ENCODE results near the gene ERO1A.
A peak's percentile ranks its signal among the peaks of the same experiment; 100 is the strongest.
"Not testable (repeated sequence)": the region's sequence is repeated elsewhere in the genome, so short reads cannot be mapped to it uniquely, and the experiment has no call there.

ERO1A gene, protein sequence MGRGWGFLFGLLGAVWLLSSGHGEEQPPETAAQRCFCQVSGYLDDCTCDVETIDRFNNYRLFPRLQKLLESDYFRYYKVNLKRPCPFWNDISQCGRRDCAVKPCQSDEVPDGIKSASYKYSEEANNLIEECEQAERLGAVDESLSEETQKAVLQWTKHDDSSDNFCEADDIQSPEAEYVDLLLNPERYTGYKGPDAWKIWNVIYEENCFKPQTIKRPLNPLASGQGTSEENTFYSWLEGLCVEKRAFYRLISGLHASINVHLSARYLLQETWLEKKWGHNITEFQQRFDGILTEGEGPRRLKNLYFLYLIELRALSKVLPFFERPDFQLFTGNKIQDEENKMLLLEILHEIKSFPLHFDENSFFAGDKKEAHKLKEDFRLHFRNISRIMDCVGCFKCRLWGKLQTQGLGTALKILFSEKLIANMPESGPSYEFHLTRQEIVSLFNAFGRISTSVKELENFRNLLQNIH

DNA sequence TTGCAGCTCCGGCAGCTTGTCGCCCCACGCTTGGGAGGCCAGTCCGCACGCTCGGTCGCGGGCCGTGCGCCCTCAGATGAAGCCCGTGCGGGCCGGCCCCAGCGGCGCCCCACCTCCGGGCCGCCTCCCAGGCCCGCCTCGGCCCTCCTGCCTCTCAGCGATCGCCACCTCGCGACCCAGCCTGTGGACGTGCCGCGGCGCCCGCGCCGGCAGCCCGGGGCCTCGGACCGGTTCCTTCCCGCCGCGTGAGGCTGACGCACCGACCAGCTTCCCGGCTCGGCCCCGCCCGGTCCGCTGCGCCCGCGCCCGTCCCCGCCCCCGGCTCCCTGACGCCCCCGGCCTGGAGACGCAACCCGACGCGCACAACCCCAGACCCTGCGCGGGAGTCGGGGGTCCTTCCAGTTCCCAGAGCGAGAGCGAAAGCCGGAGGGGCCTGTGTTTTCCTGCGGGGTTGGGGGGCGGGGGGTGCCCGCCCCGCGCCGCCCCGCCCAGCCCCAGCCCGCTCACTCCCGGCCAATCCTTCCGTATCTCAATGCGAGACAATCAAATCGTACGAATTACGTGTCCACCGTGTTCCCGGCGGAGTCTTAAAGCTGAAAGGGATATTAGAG is at the start of gene ERO1A:
Gene ERO1A (minus strand): TSS at position 78 of the 611 bp plus-strand sequence. CDS start 77 bp downstream, at position 1.
- peak; percentile 81 for DNase-seq

DNA sequence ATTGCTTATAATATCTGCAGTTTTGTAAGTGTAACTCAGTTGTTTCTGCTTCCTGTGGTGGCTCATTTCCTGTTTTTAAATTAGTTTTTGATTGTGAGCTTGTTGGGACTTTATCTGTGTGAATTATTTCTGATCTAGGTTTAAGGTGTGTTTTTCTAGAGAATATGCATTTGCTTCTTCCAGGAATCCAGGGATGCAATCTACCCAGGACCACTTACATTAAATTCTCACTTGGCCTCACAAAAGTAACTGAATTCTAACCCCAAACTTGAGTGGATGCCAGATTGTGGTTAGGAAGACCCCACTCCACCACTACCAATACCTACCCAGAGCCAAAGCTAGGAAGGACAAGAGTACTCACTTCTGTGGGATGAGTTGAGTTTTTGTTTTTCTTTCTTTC is 46.5 kb upstream of the ERO1A start:
- DNase-seq: no peak

DNA sequence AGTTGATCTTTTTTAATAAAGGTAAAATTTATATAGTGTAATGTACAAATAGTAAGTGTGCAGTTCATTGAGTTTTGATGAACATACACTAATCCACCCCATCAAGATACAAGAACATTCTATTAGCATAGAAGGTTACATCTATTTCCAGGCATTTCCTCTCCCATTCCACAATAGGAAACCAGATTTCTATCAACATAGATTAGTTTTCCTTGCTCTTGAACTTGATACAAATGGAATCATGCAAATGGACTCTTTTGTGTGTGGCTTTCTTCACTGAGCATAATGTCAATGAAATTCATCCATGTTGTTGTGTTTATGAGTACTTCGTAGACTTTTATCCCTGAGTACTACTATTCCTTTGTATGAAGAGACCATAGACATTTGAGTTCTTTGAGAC is 45.4 kb upstream of the ERO1A start:
- DNase-seq: no peak

DNA sequence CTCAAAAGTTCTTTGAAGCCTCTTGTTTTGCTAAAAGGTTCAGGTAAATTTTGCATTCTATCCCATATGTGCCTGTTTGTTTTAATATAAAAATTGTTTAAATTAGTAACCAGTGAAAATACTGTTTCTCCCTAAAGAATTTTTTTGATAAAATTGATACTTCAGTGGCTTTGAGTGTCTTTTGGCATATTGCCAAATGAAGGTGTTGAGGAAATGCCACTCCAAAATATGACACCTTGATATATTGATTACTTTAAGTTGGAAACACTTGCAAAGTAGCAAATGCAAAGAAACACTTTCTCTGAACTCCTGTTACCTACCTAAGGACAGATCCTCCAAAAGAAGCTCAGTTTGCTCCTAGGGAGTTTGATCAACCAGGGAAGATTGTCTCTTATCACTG is 43.1 kb upstream of the ERO1A start:
- no peak for DNase-seq

DNA sequence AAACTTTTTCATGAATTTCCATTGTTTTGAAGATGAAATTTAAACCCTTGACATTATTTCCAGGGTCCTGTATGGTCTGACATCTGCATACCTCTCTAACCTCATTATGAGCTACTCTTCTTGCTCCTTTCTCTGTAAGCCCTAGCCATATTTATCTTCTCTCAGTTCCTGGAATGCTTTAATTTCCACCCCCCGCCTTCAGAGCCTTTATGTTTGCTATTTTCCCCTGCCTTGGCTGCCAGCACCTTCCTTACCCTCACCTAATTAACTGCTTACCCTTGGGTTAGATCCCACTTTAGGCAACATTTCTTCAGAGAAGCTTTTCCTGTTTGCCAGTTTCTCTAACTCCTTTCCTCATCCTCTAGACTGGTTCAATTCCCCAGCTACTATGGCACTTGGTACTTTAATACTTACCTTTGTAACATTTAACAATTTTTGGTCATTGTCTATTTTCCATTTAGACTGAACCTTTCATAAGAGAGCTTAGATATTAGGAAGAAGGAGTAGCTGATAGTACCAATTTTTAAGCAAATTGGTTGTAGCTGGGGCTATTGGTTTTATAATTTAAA is 40.6 kb upstream of the ERO1A start:
- DNase-seq: no peak

DNA sequence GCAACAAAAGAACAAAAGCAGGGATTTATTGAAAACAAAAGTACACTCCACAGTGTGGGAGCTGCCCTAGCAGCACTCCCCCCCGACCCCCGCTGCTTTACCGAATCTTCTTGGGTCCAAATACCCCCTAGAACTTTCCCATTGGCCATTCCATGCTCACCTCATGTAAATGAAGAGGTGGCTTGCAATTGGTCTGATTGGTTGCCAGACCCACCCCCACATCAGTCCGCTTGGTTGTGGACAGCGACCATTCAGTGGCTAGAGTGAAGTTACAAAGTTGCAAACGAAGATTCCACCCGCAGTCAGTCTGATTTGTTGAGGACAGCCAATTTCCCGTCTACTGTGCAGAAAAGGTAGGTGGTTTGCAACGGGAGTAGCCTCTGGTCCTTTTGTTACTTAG is 38.5 kb upstream of the ERO1A start:
- no peak for DNase-seq

DNA sequence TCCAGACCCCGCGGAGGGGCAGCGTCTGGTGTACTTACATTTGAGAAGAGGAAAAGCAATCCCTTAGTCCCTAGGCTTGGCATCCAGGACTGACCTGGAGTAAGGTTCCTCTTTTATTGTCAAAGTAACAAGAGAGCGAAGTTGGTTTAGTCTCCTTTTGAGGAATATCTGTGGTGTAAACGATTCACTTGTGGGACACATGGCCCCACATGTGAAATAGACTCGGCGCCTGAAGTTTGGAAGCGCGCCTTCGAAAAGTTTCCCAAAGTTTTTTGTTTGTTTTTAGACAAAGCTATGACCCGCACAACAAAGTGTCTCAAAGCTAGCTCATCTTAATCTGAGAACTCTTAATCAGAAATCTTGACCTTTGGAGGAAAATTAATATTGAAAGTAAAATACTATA is 35.4 kb upstream of the ERO1A start:
- peak; percentile 8 for DNase-seq

DNA sequence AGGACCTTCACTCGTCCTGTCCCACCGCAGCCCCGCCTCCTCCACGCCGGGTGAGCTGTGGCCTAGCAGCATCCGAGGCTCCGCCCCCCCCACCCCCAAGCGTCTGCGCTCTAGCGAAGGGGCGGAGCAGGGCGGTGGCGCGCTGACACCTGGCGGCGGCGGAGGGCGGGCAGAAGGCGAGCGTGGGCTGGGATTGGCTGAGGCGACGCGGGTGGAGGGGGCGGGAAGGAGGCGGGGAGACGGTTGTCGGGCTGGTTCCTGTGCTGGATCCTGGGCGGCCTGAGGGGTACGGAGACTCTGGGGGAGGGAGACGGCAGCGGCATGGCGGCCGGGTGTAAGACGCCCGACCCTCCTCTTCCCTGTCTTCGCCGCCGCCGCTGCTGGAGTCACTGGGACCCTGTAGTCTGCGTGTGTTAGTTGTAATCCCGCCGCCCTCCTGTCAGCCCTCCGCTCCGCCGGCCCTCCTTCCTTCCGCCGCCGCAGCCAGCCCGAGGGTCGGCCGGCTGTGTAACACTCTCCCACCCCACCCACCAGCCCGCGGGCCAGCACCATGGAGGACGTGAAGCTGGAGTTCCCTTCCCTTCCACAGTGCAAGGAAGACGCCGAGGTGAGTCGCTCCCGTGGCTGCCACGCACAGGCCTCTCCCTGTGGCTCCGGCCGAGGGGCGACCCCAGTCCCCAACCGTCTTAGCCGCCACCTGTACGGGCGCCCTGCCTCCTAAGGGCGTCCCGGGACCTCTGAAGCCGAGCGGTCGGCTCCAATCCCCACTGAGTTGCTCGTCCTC is 34.8 kb upstream of the ERO1A start, which contains the start of gene STYX:
Gene STYX (plus strand): TSS at position 242 of the 784 bp plus-strand sequence. CDS start 309 bp downstream, at position 551.
- DNase-seq: peak; percentile 97

DNA sequence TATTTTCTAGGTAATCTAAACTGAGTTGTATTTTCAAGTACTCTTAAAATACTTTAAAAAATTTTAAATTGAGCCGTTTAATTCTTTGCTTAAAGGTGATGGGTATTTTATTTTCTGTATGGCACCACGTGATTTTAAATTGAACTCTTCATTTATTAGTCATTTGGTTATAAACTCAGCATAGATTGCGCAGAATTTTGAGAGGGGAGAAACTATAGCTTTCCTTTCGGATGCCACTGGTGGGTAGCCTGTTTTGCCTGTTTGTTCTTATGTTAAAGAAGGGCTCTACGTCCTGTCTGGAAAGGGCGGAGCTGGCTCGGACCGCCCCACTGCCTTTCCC is 34.2 kb upstream of the ERO1A start:
- no peak for DNase-seq

DNA sequence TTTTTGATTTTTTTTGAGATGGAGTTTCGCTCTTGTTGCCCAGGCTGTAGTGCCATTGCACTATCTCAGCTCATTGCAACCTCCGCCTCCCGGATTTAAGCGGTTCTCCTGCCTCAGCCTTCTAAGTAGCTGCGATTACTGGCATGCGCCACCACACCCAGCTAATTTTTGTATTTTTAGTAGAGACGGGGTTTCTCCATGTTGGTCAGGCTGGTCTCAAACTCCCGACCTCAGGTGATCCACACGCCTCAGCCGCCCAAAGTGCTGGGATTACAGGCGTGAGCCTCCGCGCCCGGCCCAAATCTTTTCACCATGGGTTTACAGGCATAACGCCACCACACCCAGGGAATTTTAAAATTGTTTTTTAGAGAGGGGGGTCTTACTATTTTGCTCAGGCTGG is 33.7 kb upstream of the ERO1A start:
- DNase-seq: not testable (repeated sequence)

DNA sequence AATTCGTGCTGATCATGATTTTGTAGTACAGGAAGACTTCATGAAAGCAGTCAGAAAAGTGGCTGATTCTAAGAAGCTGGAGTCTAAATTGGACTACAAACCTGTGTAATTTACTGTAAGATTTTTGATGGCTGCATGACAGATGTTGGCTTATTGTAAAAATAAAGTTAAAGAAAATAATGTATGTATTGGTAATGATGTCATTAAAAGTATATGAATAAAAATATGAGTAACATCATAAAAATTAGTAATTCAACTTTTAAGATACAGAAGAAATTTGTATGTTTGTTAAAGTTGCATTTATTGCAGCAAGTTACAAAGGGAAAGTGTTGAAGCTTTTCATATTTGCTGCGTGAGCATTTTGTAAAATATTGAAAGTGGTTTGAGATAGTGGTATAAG is 32.2 kb upstream of the ERO1A start:
- DNase-seq: not testable (repeated sequence)

DNA sequence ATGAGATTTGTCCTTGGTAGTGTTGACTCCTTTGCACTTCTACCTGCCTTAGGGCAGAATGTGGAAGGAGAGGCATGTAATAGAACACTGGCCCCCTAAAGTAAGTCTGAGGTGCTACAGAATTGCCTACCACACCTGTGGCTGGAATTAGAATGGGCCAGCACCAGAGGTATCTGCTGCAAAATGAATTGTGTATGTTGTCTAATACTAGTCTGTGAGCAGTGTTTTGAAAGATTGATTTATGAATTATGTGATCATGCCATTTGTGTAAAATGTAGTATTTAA is 28.9 kb upstream of the ERO1A start:
- no peak for DNase-seq

DNA sequence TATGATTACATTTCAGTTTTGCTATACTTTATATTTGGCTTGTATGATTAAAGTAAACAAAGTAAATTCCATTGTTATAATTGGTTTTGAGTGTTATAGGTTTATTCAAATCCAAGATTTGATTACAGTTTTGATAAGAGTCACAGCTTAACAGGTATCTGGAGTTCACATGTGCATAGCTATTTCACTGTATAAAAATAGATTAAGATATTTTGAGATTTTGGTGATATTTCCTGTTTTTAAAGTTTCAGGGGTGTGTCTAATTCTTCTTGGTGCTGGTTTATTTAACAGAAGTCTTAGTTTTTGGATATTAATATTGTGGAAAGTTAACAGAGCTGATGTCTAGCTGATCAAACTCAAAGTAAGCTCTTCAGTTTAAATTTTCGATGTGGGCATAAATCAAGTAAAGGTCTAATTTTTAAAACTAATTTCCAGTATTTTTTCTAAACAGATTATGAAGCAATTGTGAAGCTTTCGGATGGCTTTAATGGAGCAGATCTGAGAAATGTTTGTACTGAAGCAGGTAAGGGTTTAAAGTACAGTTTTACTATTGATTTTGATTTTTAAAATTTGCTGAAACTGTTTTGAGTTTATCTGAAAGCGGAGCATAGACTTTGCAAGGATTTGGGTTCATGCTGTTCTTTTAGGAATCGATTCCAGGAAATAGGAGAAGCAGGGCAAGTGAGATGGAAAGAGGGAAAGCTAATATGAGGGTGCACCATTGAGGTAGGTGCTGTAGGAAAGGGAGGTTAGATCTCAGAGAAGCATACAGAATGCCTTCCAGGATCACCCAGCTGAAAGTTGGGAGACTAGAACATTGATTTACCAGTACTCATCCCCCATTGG is 28.4 kb upstream of the ERO1A start:
- DNase-seq: no peak

DNA sequence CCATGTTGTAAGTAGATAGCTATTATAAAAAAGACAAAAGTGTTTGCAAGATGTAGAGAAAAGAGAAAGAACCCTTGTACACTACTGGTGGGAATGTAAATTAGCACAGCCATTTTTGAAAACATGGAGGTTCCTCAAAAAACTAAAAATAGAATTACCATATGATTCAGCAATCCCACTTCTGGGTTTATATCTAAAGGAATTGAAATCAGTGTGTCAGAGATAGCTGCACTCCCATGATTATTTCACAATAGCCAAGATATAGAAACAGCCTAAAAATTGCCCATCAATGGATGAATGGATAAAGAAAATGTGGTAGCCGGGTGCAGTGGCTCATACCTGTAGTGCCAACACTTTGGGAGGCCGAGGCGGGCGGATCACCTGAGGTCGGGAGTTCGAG is 20.8 kb upstream of the ERO1A start:
- DNase-seq: no peak

DNA sequence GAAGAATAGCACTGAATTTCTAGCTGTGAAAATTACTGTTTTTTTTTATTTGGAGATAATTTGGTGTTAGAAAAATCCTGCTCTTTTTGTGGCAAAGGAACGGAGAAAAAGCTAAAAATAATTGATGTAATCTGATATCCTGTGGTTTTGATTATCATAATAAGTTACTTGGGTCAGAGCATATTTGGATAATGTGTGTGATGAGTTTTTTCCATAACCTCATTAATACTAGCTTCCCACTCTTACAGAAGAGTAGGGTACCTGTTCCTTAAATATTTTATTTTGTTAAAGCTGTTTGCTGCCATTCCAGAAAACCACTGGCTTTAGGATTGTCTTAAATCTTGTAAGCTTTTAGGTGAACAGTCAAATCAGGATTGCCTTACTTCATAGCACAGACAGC is 16.3 kb upstream of the ERO1A start:
- DNase-seq: peak; percentile 28

DNA sequence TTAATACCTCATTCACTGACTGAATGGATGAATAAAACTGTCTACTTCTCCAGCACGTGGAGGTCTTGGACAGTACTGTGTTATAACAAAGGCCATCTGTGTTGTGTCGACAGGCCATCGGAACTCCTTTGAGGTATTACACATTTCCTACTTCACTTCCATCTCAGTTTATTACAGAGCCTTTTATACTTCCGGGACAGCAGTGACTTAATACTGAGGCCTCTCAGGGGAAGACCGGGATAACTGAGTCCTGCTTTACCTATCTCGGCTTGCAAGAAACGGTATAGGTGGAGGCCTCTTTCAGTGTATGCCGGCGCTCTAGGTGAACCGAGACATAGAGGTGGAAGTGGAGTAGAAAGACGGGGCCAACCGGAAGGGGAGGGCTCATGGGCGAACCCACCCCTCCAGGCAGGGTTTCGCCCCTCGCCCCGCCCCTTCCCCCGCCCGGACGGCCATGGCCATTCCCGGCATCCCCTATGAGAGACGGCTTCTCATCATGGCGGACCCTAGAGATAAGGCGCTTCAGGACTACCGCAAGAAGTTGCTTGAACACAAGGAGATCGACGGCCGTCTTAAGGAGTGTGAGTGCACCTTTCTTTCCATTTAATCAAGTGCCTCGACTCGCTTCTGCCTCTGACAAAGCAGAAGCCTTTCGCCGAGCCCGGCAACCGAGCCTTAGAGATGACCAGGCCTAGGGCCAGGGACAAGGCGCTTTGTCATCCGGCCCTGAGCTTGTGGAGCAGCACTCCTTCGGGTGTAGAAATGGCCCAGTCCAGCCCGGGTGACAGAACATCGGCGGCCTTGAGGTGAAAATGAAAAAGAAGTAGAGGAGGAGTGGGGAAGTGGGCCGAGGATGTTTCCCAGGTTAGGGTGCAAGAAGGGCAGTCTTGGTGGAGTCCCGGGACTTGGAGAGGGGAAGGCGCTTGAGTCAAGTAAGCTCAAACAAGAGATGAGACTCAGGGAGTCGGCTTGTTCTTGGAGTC is 11.7 kb upstream of the ERO1A start, which contains the start of gene PSMC6:
Gene PSMC6 (plus strand): TSS at position 477 of the 983 bp plus-strand sequence. CDS start 20 bp downstream, at position 497.
- peak; percentile 88 for DNase-seq

DNA sequence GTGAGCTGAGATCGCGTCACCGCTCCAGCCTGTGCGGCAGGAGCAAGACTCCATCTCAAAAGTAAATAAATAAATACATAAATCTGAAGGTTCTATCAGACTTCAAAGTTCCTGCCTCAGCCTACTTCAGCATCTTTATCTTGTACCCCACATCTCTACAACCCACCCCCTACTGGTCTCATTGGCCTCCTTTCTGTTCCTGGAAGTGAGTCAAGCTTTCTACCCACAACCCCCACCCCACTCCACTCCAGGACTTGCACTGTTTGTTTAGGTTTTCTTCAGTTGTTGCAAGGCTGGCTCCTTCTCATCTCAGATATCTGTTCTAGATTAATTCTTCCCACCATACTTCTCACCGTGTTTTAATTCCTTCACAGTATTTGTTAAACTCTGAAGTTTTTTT is 10.9 kb upstream of the ERO1A start:
- DNase-seq: peak; percentile 32

DNA sequence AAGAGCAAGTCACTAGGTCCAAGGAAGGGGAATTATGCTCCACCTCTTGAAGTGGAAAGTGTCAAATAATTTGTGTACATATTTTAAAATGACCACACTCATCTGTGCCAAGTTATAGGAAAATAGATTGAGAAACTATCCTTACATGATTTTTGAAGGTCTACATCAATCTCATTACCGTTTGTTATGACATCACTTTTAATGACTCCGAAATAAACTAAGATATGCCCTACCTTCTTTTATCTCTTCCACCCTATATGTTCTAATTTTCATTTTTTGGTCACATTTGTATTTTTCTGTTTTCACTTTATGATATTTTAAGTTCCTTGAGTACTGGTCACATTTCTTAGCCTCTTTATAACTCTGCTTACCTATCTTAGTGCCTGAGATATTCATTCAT is 8.3 kb upstream of the ERO1A start:
- DNase-seq: no peak

DNA sequence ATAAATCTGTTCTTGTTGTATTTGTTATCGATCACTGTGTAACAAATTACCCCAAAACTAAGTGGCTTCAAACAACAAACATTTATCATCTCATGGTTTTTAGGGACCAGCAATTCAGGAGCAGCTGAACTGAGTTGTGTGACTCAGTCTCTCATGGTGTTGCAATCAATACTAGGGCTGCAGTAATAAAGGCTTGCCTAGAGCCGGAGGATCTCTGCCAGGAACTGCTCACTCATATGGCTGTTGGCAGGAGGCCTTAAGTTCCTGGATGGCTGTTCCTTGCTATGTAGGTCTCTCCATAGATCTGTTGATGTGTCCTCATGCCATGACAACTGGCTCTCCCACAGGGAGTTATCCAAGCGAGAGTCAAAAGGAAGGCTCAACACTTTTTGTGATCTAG is 7.9 kb upstream of the ERO1A start:
- DNase-seq: peak; percentile 93

DNA sequence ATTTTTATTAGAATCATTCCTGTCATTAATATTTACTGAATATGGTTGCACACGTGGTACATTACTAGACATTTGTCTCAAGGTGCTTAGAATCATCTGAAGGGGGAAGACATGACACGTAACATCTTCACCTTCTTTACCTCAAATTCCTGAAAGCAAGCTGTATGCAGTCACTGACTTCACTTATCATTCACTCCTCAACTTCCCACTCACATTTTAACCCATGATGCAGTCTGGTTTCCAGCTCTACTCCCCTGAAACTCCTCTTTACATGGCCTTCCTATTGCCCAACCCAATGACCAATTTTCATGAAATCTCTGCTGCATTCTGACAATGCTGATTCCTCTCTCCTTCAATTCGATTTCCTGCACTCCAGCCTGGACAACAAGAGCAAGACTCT is 5.9 kb upstream of the ERO1A start:
- DNase-seq: no peak

DNA sequence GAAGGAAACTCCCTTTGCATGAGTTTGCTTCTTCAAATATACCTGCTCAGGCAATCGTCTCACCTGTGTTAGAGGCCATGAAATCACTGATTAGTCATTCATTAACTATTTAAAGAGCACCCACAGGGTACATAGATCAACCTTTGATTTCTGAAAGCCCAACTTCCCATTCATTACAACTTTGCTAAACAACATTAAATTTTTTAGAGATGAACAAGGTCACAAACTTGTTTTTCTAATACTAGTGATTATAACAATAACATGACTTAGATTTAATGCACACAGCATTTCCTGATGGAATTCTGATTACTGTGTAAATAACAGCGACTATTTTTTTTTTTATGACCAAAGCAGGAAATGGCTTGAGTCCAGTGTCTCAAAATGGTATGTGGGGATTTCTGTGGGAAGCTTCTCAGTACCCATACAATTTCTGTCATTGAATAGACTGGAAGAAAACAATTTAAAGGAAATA is 5.4 kb upstream of the ERO1A start:
- DNase-seq: no peak
